ENCODE measurements around the gene ACACA.

Gene ACACA

GRCh38 chr17:37121616-37122015 is 285.0 kb downstream of the ACACA start:
- TF ChIP-seq, protein P1, sequence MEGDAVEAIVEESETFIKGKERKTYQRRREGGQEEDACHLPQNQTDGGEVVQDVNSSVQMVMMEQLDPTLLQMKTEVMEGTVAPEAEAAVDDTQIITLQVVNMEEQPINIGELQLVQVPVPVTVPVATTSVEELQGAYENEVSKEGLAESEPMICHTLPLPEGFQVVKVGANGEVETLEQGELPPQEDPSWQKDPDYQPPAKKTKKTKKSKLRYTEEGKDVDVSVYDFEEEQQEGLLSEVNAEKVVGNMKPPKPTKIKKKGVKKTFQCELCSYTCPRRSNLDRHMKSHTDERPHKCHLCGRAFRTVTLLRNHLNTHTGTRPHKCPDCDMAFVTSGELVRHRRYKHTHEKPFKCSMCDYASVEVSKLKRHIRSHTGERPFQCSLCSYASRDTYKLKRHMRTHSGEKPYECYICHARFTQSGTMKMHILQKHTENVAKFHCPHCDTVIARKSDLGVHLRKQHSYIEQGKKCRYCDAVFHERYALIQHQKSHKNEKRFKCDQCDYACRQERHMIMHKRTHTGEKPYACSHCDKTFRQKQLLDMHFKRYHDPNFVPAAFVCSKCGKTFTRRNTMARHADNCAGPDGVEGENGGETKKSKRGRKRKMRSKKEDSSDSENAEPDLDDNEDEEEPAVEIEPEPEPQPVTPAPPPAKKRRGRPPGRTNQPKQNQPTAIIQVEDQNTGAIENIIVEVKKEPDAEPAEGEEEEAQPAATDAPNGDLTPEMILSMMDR (conservative IDR thresholded peaks at IDR 0.05): no peak
- no peak for TF ChIP-seq ZFX (IDR thresholded peaks at IDR 0.05)
- H3K27ac ChIP-seq: no peak overlapping the region

- H3K27ac ChIP-seq: no peak overlapping the region
- no peak for TF ChIP-seq ZFX (IDR thresholded peaks at IDR 0.05)
- TF ChIP-seq, protein P1 (conservative IDR thresholded peaks at IDR 0.05): no peak
Measured at GRCh38 chr17:37118366-37119137, 288.1 kb downstream of the ACACA start.

GRCh38 chr17:37117373-37118142 is 289.1 kb downstream of the ACACA start:
- no peak overlapping the region for H3K27ac ChIP-seq
- TF ChIP-seq ZFX (IDR thresholded peaks at IDR 0.05): no peak
- TF ChIP-seq, protein P1 (conservative IDR thresholded peaks at IDR 0.05): no peak

- H3K27ac ChIP-seq: no peak overlapping the region
- TF ChIP-seq ZFX (IDR thresholded peaks at IDR 0.05): no peak
- TF ChIP-seq, protein P1 (conservative IDR thresholded peaks at IDR 0.05): no peak
Measured at GRCh38 chr17:37116671-37117185, 289.9 kb downstream of the ACACA start.

GRCh38 chr17:37111329-37111728 is 295.3 kb downstream of the ACACA start:
- TF ChIP-seq, protein P1 (conservative IDR thresholded peaks at IDR 0.05): no peak
- TF ChIP-seq ZFX (IDR thresholded peaks at IDR 0.05): no peak

DNA sequence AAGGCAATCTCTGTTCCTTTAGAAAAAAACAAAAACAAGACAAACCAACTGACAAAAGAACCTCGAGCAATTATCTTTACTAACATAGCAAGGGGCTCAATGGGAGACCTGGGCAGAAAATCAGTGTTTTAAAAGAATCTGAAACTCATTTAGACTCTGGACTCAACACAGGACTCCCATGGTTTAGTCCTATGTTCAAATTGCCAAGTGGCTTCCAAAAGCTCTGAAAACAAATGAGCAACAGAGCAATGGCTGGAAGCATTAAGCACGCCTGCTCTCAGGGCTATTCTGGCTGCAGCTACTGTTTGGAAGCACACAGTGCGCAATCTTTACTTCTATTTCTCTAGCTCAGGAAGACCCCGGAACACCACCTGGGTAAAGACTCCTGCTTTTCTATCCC is 295.9 kb downstream of the ACACA start:
- H3K27ac ChIP-seq: no peak overlapping the region
- TF ChIP-seq, protein P1 (conservative IDR thresholded peaks at IDR 0.05): no peak
- no peak for TF ChIP-seq ZFX (IDR thresholded peaks at IDR 0.05)

More at GRCh38 chr17:37111329-37111728, 295.3 kb downstream of the ACACA start:
- H3K27ac ChIP-seq: no peak overlapping the region

Data from C4-2B (cell line).